AML-193 (cell line): ENCODE measurements around the gene CIDEC.

ENCODE experiments used
- DNase-seq, 2 experiments: peaks; one replicate each; lab custom pipeline; 2025; lab: John Stamatoyannopoulos, UW

The CIDEC gene

DNA sequence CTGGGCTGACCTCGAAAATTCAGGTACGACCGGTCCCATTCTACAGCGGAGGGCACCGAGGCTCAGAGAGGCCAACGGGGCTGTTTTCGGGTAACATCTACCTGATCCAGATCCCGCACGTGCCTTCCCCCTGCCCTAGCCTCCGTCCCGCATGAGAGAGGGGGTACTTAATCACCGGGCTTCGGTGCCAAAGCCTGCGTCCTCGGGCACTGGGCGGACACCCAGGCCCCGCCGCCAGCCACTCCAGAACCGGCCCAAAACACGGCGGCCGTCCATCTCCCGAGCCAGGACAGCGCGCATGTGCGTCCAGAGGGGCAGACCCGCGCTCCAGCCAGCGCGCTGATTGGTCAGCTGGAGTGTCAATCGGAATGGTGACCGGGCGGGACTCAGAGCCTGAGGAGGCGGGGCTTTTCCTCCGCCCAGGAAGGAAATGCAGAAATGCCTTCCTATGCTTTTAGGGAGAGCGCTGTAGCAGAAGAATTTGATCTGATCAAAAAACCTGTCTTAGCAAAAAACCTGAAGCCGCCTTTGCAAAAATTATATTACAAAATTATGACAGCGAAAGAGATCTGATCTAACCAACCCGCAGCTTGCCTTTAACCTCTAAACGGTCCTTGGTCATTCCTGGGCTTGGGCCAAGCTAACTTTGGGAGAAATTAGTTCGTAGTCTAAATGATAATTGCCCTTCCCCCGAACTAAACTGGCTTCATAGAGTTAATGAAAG is 36.2 kb downstream of the CIDEC start, which contains the start of gene RPUSD3:
Gene RPUSD3, minus strand, starts transcription at position 294 of the 724 bp plus-strand sequence. Its CDS starts 18 bp downstream, at position 276.
- DNase-seq: peak; percentile 94 to 95

DNA sequence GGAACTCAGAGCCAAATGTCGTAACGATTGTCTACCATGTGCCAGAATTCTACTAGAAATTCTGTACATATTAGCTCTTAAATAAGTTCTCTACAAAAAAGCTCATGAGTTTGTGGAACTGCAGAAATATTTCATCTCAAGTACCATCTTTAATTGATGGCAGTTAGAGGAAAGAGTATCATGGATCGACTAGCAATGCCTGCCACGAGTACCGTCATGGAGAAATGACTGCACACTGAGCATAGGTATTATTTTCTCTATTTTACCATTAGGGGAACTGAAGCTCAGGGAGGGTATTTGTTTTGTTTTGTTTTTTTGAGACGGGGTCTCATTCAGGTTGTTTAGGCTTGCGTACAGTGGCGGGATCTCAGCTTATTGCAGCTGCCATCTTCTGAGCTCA is 39.0 kb downstream of the CIDEC start:
- DNase-seq: no peak

DNA sequence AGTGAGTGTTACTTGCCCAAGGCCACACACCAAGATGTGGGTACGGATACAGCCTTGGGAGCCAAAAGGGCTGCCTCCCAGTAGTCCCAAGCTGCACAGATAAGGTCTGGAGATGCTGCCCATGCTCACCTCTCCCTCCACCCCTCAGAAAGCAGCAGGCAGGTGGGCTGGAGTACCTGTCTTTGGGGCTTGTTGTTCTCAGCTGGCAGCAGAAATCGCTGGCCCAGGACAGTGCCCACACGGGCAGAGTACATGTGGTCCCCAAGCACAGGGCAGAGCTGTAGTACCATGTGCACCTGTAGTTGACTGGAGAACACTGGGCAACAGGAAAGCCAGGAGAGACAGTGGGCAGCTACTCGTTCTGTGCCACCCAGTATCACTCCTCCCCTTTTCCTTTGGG is 41.2 kb downstream of the CIDEC start:
- DNase-seq: no peak

DNA sequence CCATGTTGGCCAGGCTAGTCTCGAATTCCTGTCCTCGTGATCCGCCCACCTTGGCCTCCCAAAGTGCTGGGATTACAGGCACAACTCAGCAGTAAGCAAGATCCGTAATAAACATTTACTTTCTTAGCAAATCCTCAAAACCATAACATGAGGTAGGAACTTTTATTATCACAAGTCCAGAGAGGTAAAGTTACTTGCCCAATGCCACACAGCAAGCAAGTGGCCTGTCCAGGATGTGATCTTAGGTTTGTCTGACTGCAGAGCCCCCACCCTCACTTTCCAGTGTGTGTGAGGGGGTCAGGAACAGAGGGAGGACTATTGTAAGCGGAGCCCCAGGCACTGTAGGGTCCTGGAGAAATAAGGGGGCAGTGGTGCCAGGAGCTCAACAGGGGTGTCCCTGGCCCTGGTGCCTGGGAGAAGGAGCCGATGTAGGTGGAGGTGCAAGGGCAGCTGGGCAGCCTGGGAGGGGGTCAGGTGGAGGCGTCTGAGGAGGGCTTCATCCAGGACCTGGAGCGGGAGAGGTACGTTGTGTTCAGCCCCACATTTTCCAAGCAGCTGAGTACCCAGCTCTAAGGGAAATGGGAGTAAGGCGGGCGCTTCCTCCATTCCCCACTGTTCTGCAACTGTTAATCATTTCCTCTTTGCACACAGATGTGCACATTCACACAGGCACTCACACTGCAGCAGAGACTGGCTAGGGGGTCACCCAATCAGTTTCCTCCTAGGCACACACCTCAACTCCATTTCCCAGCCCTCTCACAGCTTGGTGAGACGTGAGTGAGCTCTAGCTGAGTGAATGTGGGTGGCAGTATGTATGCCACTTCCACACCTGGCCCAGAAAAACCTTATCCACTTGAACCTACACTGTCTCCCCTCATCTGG is 42.1 kb downstream of the CIDEC start:
- peak; percentile 50 to 61 for DNase-seq

DNA sequence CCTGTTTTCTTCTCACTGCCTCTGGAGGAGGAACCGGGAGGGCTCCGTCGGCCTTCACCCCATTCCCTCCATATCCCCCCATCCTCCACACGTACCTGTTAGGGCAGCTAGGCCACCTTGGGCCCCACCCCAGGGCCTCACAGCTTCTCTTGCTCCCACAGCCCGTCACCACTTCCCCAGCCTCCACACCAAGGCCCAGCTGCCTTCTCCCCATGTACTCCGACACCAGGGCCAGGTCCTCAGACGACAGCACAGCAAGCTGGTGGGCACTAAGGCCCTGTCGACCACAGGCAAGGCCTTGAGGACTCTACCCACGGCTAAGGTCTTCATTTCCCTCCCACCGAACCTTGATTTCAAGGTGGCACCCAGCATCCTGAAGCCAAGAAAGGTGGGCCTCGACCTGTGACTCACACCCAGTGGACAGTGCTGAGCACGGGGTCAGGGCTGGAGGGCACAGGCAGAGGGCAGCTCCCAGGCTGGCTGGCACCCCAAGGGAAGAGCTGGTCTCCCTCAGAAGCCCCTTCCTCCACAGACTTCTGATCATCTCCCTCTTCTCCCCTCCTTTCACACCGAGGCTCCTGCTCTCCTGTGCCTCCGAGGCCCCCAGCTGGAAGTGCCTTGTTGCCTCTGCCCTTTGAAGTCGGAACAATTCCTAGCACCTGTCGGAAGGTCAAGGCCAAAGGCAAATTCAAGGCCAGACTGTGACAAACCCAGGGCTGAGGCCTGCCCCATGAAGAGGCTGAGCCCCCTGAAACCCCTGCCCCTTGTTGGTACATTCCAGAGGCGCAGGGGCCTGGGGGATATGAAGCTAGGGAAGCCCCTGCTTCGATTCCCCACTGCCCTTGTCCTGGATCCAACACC is 45.3 kb downstream of the CIDEC start:
- no peak for DNase-seq

DNA sequence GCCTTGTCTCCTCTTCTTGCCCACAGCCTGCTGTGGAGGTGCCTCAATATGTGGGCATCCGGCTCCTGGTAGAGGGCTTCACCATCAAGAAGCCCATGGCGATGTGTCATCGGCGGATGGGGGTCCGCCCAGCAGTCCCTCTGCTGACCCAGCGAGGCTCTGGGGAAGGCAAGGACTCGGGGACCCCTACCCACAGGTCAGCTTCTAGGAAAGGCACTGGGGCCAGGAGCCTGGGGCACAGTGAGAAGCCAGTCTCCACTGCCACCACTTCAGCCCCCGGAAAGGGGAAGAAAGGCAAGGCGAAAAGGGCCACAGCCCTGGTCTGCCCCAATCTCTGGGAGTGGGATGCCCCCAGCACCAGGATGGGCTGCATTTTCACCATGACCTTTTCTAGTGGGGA is 47.0 kb downstream of the CIDEC start:
- no peak for DNase-seq

DNA sequence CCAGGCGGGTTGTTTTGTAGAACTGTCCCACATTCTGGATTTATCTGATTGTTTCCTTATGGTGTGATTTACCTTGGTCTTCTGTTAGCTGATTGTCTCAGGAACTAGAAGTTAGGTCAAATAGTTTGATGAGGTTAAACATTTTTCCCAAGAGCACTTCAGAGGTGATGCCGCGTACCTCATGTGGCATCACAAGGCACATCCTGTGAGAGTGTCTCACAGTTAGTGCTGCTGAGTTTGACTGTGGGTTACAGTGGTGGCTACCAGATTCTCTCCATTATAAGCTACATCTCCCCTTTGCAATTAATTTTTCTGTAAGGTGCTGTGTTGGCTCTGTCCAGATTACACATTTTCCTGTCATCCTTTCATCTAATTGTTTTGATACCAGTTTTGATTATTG is 48.8 kb downstream of the CIDEC start:
- DNase-seq: no peak

DNA sequence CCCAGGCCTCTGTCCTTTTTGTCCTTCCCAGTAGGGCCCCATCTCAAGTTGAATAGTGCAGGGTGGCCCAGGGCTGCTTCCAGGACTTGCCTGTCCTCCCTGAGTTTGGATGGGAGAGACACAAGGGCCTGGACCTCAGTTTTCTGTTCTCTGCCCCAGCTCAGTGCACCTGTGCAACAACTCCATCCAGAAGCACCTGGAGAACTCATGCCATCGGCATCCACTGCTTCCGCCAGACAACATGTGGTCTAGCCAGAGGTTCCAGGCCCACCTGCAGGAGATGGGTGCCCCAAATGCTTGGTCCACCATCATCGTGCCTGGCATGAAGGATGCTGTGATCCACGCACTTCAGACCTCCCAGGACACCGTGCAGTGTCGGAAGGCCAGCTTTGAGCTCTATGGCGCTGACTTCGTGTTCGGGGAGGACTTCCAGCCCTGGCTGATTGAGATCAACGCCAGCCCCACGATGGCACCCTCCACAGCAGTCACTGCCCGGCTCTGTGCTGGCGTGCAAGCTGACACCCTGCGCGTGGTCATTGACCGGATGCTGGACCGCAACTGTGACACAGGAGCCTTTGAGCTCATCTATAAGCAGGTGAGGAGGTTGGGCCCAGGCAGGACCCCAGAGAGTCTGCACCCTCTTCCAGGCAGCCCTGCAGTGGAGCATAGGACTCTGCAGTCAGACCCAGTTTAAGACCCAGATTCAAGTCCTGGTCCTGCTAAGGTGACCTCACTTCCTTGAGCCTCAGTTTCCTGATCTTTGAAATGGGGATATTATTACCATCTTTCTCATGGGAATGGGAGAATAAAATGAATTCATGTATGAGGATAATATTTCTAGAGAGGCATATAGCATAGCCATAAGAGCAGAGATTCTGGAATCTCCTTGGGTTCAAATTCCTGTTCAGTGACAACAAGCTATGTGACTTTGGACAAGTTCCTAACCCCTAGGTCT is 51.0 kb downstream of the CIDEC start:
- no peak for DNase-seq

DNA sequence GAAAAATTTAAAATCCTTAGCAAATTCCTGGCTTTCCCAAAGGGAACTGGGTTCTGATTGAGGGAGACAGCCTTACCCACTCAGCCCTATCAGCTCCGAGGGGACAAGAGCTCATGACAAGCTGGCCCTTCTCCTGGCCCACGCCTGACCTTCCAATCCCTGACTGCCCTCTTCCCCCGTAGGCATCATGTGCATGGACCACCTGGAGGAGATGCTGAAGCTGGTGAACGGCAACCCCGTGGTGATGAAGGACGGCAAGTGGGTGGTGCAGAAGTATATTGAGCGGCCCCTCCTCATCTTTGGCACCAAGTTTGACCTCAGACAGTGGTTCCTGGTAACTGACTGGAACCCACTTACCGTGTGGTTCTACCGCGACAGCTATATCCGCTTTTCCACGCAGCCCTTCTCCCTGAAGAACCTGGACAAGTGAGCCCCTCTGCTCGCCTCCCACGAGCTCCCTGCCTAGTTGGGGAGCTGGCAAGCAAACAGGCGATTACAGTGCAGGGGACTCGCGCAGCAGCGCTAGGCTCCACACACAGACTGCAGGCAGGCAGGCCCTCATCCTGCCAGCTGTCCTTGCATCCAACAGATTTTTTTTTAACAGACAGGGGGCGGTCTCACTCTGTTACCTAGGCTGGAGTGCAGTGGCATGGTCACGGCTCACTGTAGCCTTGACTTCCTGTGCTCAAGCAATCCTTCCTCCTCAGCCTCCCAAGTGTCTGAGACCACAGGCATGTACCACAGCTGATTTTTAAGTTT is 53.1 kb downstream of the CIDEC start:
- peak; percentile 25 to 62 for DNase-seq

DNA sequence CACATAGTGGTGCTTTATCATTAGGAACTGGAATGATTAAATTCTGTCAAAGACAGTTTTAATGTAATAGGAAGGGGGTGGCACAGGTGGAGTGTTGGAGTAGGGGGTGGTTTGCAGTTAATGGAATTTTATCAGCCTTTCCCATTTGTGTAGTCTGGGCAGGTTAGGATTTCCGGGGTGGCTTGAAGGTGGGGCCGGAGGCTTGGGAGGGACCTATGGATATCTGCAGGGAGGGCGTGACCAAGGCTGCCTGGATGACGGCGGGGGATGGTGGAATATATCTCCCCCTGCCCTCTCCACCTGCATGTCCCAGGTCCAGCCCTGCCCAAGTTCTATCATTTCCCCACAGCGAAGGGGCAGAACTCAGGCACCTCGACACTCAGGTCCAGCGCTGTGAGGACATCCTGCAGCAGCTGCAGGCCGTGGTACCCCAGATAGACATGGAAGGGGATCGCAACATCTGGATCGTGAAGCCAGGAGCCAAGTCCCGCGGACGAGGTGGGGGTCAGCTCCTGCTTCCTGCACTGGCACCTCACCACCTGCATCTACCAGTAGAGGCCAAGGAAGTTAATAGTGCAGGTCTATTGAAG is 54.5 kb downstream of the CIDEC start:
- DNase-seq: no peak

DNA sequence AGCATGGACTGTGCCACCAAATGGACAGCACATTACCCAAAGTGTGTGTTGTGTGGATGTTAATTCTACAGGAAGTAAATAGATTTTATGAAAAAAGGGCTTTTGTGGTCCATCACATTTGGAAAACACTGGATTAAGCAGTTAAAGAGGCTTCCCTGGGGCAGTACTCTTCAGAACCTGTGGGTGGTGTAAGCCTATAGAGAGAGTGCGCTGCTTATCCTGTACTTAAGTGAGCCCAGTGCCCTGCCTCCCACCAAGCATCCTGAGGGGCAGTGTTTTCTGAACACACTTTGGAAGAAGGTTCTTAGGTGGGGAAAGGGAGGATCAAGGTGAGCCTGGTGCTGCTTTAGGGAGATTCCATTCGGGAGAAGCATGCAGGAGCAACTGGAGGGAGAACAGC is 59.1 kb downstream of the CIDEC start:
- DNase-seq: peak in 1 of 2 experiments; percentile 14

DNA sequence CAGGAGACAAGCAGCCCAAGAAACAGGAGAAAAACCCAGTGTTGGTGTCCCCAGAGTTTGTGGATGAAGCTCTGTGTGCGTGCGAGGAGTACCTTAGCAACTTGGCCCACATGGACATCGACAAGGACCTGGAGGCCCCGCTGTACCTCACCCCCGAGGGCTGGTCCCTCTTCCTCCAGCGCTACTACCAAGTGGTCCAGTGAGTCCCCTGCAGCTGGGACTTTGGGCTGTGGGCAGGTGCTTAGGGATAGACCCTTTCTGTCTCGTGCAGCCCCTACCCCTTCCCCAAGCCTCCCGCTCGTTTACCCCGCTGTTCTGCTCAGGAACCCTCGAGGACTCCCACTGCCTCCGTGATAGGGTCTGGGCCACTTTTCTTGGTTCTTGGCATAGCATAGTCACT is 59.5 kb downstream of the CIDEC start:
- DNase-seq: no peak

- DNase-seq: no peak
Measured at GRCh38 chr3:9818666-9819335, 61.3 kb downstream of the CIDEC start.

- DNase-seq: no peak
Measured at GRCh38 chr3:9817436-9817835, 62.6 kb downstream of the CIDEC start.
